Fibroblast of villous mesenchyme (primary cell): Measurements from ENCODE around the gene CRYL1. TPM values are rescaled to one million over a fixed set of nuclear protein-coding genes. Genes with fewer than 3 reads are reported as not detected.

Experiments used
- DNase-seq: peaks from one replicate; pipeline ENCODE4 v3.0.0-alpha.2; 2010; ENCODE audit warnings: low read depth
- H3K4me3 ChIP-seq: 2 replicates; pipeline ENCODE4 v1.5.1; 2011; ENCODE audit warnings: low read depth, mild to moderate bottlenecking, low read length
- CTCF ChIP-seq: IDR thresholded peaks from 2 replicates; pipeline ENCODE4 v1.5.1; 2012; ENCODE audit warnings: low read depth, mild to moderate bottlenecking, low read length; ENCODE audit not compliant: insufficient read depth
- total RNA-seq: library from RNA; depleted of rRNA; stranded (reverse); fragments of >200 nt; gene quantifications from 2 replicates; pipeline ENCODE4 v1.2.3, GENCODE V29; 2012

Gene CRYL1
- total RNA-seq, 1 donor = 4.7 TPM

GRCh38 chr13:20430296-20430695, 95.4 kb downstream of the CRYL1 start:
- no peak for DNase-seq
- TF ChIP-seq CTCF = no peak
- no peak overlapping the region for H3K4me3 ChIP-seq

GRCh38 chr13:20429682-20430081, 96.0 kb downstream of the CRYL1 start:
- no peak overlapping the region for H3K4me3 ChIP-seq
- no peak for TF ChIP-seq CTCF
- no peak for DNase-seq

GRCh38 chr13:20428666-20429644, 96.7 kb downstream of the CRYL1 start:
- DNase-seq = no peak
- no peak for TF ChIP-seq CTCF

GRCh38 chr13:20426766-20427448, 98.8 kb downstream of the CRYL1 start:
- no peak overlapping the region for H3K4me3 ChIP-seq
- DNase-seq = peak; percentile 31
- no peak for TF ChIP-seq CTCF

More at GRCh38 chr13:20428666-20429644, 96.7 kb downstream of the CRYL1 start:
- no peak overlapping the region for H3K4me3 ChIP-seq

GRCh38 chr13:20425819-20426219, 99.8 kb downstream of the CRYL1 start:
- TF ChIP-seq CTCF = no peak
- no peak overlapping the region for H3K4me3 ChIP-seq
- no peak for DNase-seq

- no peak overlapping the region for H3K4me3 ChIP-seq
- no peak for DNase-seq
- no peak for TF ChIP-seq CTCF
Measured at GRCh38 chr13:20424949-20425348, 100.7 kb downstream of the CRYL1 start.
